Endothelial cell of umbilical vein (primary cell): Measurements from ENCODE around the gene KCNMA1. TPM values are rescaled to one million over a fixed set of nuclear protein-coding genes. Genes with fewer than 3 reads are reported as not detected.

Experiments
- BruUV-seq: library from RNA; stranded (reverse); fragments of 400-500 nt; replicated peaks from 2 replicates; lab custom pipeline; 2021; lab: Mats Ljungman, UMichigan
- CTCF ChIA-PET: fragments of 300-600, 350-600 bp; sonication (Branson Sonifier 250); formaldehyde crosslinking; loops from one replicate; lab custom pipeline; 2021; ENCODE audit warnings: antibody characterized with exemption, inconsistent platforms; lab: Charles Lee
- POLR2A ChIA-PET: fragments of 300-600, 350-600 bp; sonication (Branson Sonifier 250); formaldehyde crosslinking; loops from one replicate; lab custom pipeline; 2021; ENCODE audit warnings: antibody characterized with exemption, inconsistent platforms; lab: Charles Lee
- DNase-seq: peaks from one replicate; pipeline ENCODE4 v3.0.0-alpha.2; 2011; ENCODE audit warnings: low read depth, low spot score
- FAIRE-seq: peaks from 2 replicates; lab custom pipeline; 2011; peaks lifted over from hg19 to GRCh38; lab: Jason Lieb, UNC
- H2AFZ ChIP-seq: 2 replicates; pipeline ENCODE4 v1.6.0; 2012; ENCODE audit warnings: low read depth, low read length, control low read depth, inconsistent platforms
- H3K27ac ChIP-seq: 2 replicates; pipeline ENCODE4 v1.5.1; 2011; ENCODE audit warnings: low read depth, mild to moderate bottlenecking, control low read depth, low read length, moderate library complexity; ENCODE audit not compliant: insufficient read depth
- H3K27me3 ChIP-seq, 2 experiments: 2 replicates each; pipeline versions ENCODE4 v1.6.0 to v1.6.1; 2011; ENCODE audit warnings: low read length in 2 of 2, mixed read lengths in 1 of 2; ENCODE audit not compliant: control insufficient read depth in 2 of 2, insufficient read depth in 2 of 2
- H3K36me3 ChIP-seq, 2 experiments: 2 replicates in 1 of 2; 3 replicates in 1 of 2; pipeline ENCODE4 v1.5.1; 2011; ENCODE audit warnings: low read length in 2 of 2, mild to moderate bottlenecking in 1 of 2, moderate library complexity in 1 of 2; ENCODE audit not compliant: control insufficient read depth in 2 of 2, insufficient read depth in 2 of 2; ENCODE audit errors: extremely low read depth in 1 of 2
- H3K4me1 ChIP-seq: 3 replicates; pipeline ENCODE4 v1.5.1; 2011; ENCODE audit warnings: mild to moderate bottlenecking, low read length; ENCODE audit not compliant: control insufficient read depth, insufficient read depth; ENCODE audit errors: extremely low read depth
- H3K4me2 ChIP-seq: 2 replicates; pipeline ENCODE4 v1.6.1; 2011; ENCODE audit warnings: low read length, control low read depth, mixed read lengths; ENCODE audit not compliant: insufficient read depth
- H3K4me3 ChIP-seq, 3 experiments: fragments of 200-600 bp in 1 of 3; sonication (generic), shearing (Covaris generic) in 1 of 3; replicated peaks in 1 of 3; 2 replicates each; pipeline ENCODE4 v1.5.1; 2011 to 2016; ENCODE audit warnings: control low read depth in 3 of 3, low read length in 3 of 3, mild to moderate bottlenecking in 2 of 3, inconsistent platforms in 1 of 3, low read depth in 1 of 3, moderate library complexity in 1 of 3; ENCODE audit not compliant: insufficient read depth in 1 of 3
- H3K79me2 ChIP-seq: 2 replicates; pipeline ENCODE4 v1.6.0; 2012; ENCODE audit warnings: low read length, inconsistent platforms; ENCODE audit not compliant: control insufficient read depth, insufficient read depth
- H3K9ac ChIP-seq: replicated peaks from 2 replicates; pipeline ENCODE3; 2011; ENCODE audit warnings: low read length, control low read depth; ENCODE audit not compliant: insufficient read depth; ENCODE audit errors: extremely low read depth
- H3K9me1 ChIP-seq: replicated peaks from 3 replicates; pipeline ENCODE4 v1.6.0; 2011; ENCODE audit warnings: mild to moderate bottlenecking, low read length; ENCODE audit not compliant: control insufficient read depth, insufficient read depth; ENCODE audit errors: extremely low read depth
- H3K9me3 ChIP-seq: replicated peaks from 2 replicates; pipeline ENCODE4 v1.5.1; 2012; ENCODE audit warnings: low read length, inconsistent platforms; ENCODE audit not compliant: control insufficient read depth, insufficient read depth
- H4K20me1 ChIP-seq: replicated peaks from 2 replicates; pipeline ENCODE3; 2011; ENCODE audit warnings: mild to moderate bottlenecking, low read length; ENCODE audit not compliant: control insufficient read depth, insufficient read depth; ENCODE audit errors: extremely low read depth
- EZH2 ChIP-seq: IDR thresholded peaks from 2 replicates; pipeline ENCODE4 v1.6.1; 2012; ENCODE audit warnings: borderline replicate concordance, low read depth, mild to moderate bottlenecking, moderate library complexity, low read length, inconsistent platforms; ENCODE audit not compliant: severe bottlenecking
- FOS ChIP-seq: IDR thresholded peaks from 2 replicates; pipeline ENCODE4 v1.6.1; 2011; ENCODE audit warnings: mild to moderate bottlenecking, low read length, moderate library complexity, borderline replicate concordance; ENCODE audit not compliant: insufficient read depth
- GATA2 ChIP-seq: IDR thresholded peaks from 2 replicates; pipeline ENCODE4 v1.7.0; 2011; ENCODE audit warnings: low read depth, mild to moderate bottlenecking, moderate library complexity, mixed read lengths, low read length; ENCODE audit not compliant: insufficient read length, insufficient read depth
- JUN ChIP-seq: IDR thresholded peaks from 2 replicates; pipeline ENCODE4 v1.6.1; 2011; ENCODE audit warnings: borderline replicate concordance, low read depth; ENCODE audit not compliant: insufficient read length, insufficient read depth
- MYC ChIP-seq: IDR thresholded peaks from one replicate; pipeline ENCODE4 v1.6.1; 2011; ENCODE audit warnings: mild to moderate bottlenecking, low read depth, low read length
- POLR2A ChIP-seq: IDR thresholded peaks from 2 replicates; pipeline ENCODE4 v1.6.1; 2012; ENCODE audit warnings: low read depth, mild to moderate bottlenecking, control low read depth, low read length
- POLR2AphosphoS5 ChIP-seq: IDR thresholded peaks from 2 replicates; pipeline ENCODE4 v1.6.1; 2012; ENCODE audit warnings: low read depth, mild to moderate bottlenecking, control low read depth, low read length, moderate library complexity; ENCODE audit not compliant: insufficient read depth
- dilution Hi-C: fragments of 300-500 bp; cut with MboI; formaldehyde crosslinking; loops from one replicate; pipeline ENCODE4 v1.15.0; 2019; ENCODE audit warnings: low sequenced_read_pairs; ENCODE audit not compliant: extremely low pct_ligation_motif_present
- intact Hi-C: fragments of 100-400 bp; cut with micrococcal nuclease; formaldehyde crosslinking; loops from one replicate; pipeline ENCODE4 v1.10.0; 2022
- polyA plus RNA-seq, 4 experiments: library from polyadenylated mRNA; depleted of rRNA in 3 of 4; stranded (reverse) in 3 of 4; unstranded in 1 of 4; fragments of >200 nt; gene quantifications; 2 replicates each; pipeline versions ENCODE4 v1.2.1 to v1.2.3, GENCODE V29; 2011 to 2012; ENCODE audit warnings: missing spikeins in 1 of 4
- total RNA-seq: library from RNA; stranded (reverse); gene quantifications from 2 replicates; pipeline ENCODE4 v1.2.3, GENCODE V29; 2021
- TF ChIP-seq, protein P1 (sequence below): IDR thresholded peaks from 2 replicates; pipeline ENCODE4 v1.6.1; 2011; ENCODE audit not compliant: insufficient read depth, insufficient read length
- TF ChIP-seq, protein P2 (sequence below), 2 donors: IDR thresholded peaks; 1 replicate in 1 of 2; 2 replicates in 1 of 2; pipeline ENCODE4 v1.5.1; 2011; ENCODE audit warnings: low read length in 2 of 2, mild to moderate bottlenecking in 2 of 2, moderate library complexity in 2 of 2, control low read depth in 1 of 2, inconsistent platforms in 1 of 2, low read depth in 1 of 2; ENCODE audit not compliant: insufficient read depth in 1 of 2; ENCODE audit errors: extremely low read depth in 1 of 2

Gene KCNMA1
- total and polyA plus RNA-seq, 2 donors (not counting 3 experiments of a cell fraction or from before 2014, with no cell fraction given) = 0.10 to 0.82 TPM

DNA sequence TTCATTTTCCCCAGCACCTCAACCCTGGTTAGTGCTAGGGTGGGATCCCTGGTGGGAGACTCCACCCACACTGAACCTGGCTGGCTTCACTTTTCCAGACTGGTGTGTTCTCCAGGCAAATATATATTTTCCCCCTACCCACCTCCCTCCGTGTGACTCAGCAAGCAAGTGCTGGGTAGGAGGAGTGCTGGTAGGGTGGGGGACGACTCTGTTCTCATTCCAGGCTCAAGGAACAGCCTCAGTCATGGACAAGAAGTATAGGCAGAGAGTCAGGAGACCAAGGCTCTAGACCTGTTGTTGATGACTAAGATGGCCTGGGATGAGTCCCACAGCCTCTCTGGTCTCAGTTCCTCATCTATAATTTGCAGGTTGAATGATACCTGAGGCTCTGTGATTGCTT is 328.1 kb downstream of the KCNMA1 start:
- H3K27me3 ChIP-seq = no peaks in the 10 kb centered on the region
- H2AFZ ChIP-seq = no peak overlapping the region
- intact Hi-C loops = no loop called here
- no TSS peak for BruUV-seq
- DNase-seq (no peak), FAIRE-seq (no peak)
- POLR2A ChIA-PET = no interaction called here
- H3K4me3 ChIP-seq = no peak overlapping the region
- H3K4me1 ChIP-seq = no peaks in the 10 kb centered on the region
- no peak overlapping the region for H3K27ac ChIP-seq
- no peaks in the 10 kb centered on the region for H4K20me1 ChIP-seq
- dilution Hi-C loops = no loop called here
- no peaks in the 10 kb centered on the region for H3K9me1 ChIP-seq
- no peaks in the 10 kb centered on the region for H3K79me2 ChIP-seq
- H3K36me3 ChIP-seq = no peaks in the 10 kb centered on the region
- H3K4me2 ChIP-seq = no peak overlapping the region
- H3K9ac ChIP-seq = no peak overlapping the region
- H3K9me3 ChIP-seq = no peaks in the 10 kb centered on the region
- TF ChIP-seq FOS (no peak), GATA2 (no peak), POLR2AphosphoS5 (no peak), POLR2A (no peak), JUN (no peak), MYC (no peak), EZH2 (no peak)
- TF ChIP-seq, protein P1, sequence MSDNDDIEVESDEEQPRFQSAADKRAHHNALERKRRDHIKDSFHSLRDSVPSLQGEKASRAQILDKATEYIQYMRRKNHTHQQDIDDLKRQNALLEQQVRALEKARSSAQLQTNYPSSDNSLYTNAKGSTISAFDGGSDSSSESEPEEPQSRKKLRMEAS = no peak
- TF ChIP-seq, protein P2, sequence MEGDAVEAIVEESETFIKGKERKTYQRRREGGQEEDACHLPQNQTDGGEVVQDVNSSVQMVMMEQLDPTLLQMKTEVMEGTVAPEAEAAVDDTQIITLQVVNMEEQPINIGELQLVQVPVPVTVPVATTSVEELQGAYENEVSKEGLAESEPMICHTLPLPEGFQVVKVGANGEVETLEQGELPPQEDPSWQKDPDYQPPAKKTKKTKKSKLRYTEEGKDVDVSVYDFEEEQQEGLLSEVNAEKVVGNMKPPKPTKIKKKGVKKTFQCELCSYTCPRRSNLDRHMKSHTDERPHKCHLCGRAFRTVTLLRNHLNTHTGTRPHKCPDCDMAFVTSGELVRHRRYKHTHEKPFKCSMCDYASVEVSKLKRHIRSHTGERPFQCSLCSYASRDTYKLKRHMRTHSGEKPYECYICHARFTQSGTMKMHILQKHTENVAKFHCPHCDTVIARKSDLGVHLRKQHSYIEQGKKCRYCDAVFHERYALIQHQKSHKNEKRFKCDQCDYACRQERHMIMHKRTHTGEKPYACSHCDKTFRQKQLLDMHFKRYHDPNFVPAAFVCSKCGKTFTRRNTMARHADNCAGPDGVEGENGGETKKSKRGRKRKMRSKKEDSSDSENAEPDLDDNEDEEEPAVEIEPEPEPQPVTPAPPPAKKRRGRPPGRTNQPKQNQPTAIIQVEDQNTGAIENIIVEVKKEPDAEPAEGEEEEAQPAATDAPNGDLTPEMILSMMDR (IDR thresholded peaks at IDR 0.05; ENCODE audit: extremely low read depth in 1 of 2, insufficient read depth in 1 of 2, low read depth in 1 of 2, low read length in 2 of 2) = no peak
- CTCF ChIA-PET = no interaction called here
